SH-SY5Y (cell line): ENCODE results near the gene HIGD1C.

Experiments
- GATA2 ChIP-seq: IDR thresholded peaks from 2 replicates; pipeline ENCODE4 v1.6.1; 2011; ENCODE audit warnings: mild to moderate bottlenecking, low read depth, low read length
- GATA3 ChIP-seq: IDR thresholded peaks from 2 replicates; pipeline ENCODE4 v1.6.1; 2011; ENCODE audit warnings: low read depth, mild to moderate bottlenecking, low read length, moderate library complexity

- no peak for TF ChIP-seq GATA2
- no peak for TF ChIP-seq GATA3
Observed at GRCh38 chr12:50932787-50933280, 19.5 kb upstream of the HIGD1C start.
